Measurements from ENCODE around the gene ACAN. TPM values are rescaled to one million over a fixed set of nuclear protein-coding genes. Genes with fewer than 3 reads are reported as not detected.

ACAN gene
- total RNA-seq, 1 experiment from 2014 or later: not detected

DNA sequence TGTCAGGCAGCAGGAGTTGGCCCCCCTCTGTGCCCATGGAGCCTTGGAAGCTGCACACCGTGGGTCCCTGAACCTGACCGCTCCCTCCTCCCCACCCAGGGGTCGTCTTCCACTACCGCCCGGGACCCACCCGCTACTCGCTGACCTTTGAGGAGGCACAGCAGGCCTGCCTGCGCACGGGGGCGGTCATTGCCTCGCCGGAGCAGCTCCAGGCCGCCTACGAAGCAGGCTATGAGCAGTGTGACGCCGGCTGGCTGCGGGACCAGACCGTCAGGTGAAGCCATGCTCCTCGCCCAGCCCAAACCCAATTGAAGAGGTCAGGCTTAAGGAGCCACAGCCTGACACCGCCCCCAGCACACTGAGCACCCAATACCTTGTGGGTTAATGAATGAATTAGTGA lies 43.9 kb downstream of the ACAN start:
- Histone ChIP-seq H3K4me3 (ENCODE audit: low read depth, low read length, poor library complexity, severe bottlenecking) (no peak overlapping the region), H3K27ac (ENCODE audit: low read depth, low read length, poor library complexity, severe bottlenecking) (no peak overlapping the region), H3K27me3 (replicated peaks; ENCODE audit: insufficient read depth, low read depth, low read length, poor library complexity) (no peaks in the 10 kb centered on the region), H3K4me1 (ENCODE audit: insufficient read depth, low read length, poor library complexity, severe bottlenecking) (no peaks in the 10 kb centered on the region), H3K36me3 (ENCODE audit: insufficient read depth, low read length, poor library complexity, severe bottlenecking) (no peaks in the 10 kb centered on the region), H3K9me3 (ENCODE audit: low read depth, low read length, poor library complexity, severe bottlenecking) (no peaks in the 10 kb centered on the region)
- TF ChIP-seq EZH2 (IDR thresholded peaks at IDR 0.05; ENCODE audit: borderline replicate concordance, low read depth, low read length, poor library complexity, severe bottlenecking): no peak
- TF ChIP-seq, protein P1, sequence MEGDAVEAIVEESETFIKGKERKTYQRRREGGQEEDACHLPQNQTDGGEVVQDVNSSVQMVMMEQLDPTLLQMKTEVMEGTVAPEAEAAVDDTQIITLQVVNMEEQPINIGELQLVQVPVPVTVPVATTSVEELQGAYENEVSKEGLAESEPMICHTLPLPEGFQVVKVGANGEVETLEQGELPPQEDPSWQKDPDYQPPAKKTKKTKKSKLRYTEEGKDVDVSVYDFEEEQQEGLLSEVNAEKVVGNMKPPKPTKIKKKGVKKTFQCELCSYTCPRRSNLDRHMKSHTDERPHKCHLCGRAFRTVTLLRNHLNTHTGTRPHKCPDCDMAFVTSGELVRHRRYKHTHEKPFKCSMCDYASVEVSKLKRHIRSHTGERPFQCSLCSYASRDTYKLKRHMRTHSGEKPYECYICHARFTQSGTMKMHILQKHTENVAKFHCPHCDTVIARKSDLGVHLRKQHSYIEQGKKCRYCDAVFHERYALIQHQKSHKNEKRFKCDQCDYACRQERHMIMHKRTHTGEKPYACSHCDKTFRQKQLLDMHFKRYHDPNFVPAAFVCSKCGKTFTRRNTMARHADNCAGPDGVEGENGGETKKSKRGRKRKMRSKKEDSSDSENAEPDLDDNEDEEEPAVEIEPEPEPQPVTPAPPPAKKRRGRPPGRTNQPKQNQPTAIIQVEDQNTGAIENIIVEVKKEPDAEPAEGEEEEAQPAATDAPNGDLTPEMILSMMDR (conservative IDR thresholded peaks at IDR 0.05; ENCODE audit: low read depth, low read length): no peak
- POLR2A ChIA-PET (ENCODE audit: low non-redundant PET): no interaction called here
- no TSS peak for BruUV-seq (replicated peaks)
- intact Hi-C loops (cut with micrococcal nuclease; ENCODE audit: unreplicated experiment): no loop called here
- CTCF ChIA-PET: no interaction called here
- DNase-seq (ENCODE audit: low spot score): no peak

DNA sequence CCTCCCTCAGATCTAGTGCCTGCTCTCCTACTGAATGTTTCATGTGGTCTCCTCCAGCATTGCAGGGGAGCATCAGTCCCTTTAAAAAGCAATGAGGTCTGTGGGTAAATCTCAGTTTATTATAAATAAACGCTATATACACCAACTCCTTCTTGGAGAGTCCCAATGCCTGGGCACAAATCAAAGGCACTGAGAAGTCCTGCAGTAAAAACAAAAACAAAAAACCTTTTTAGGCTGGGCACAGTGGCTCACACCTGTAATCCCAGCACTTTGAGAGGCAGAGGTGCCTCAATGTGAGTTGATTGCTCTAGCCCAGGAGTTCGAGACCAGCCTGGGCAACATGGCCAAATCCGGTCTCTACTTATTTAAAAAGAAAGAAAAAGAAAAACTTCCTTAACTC lies 45.0 kb downstream of the ACAN start:
- ChIA-PET CTCF (no interaction called here), POLR2A (ENCODE audit: low non-redundant PET) (no interaction called here)
- Histone ChIP-seq H3K27ac (ENCODE audit: low read depth, low read length, poor library complexity, severe bottlenecking) (no peak overlapping the region), H3K27me3 (replicated peaks; ENCODE audit: insufficient read depth, low read depth, low read length, poor library complexity) (no peaks in the 10 kb centered on the region), H3K36me3 (ENCODE audit: insufficient read depth, low read length, poor library complexity, severe bottlenecking) (no peaks in the 10 kb centered on the region), H3K4me3 (ENCODE audit: low read depth, low read length, poor library complexity, severe bottlenecking) (no peak overlapping the region), H3K9me3 (ENCODE audit: low read depth, low read length, poor library complexity, severe bottlenecking) (no peaks in the 10 kb centered on the region), H3K4me1 (ENCODE audit: insufficient read depth, low read length, poor library complexity, severe bottlenecking) (no peaks in the 10 kb centered on the region)
- intact Hi-C loops (cut with micrococcal nuclease; ENCODE audit: unreplicated experiment): no loop called here
- TF ChIP-seq EZH2 (IDR thresholded peaks at IDR 0.05; ENCODE audit: borderline replicate concordance, low read depth, low read length, poor library complexity, severe bottlenecking): no peak
- TF ChIP-seq, protein P1 (conservative IDR thresholded peaks at IDR 0.05; ENCODE audit: low read depth, low read length): no peak
- no TSS peak for BruUV-seq (replicated peaks)
- DNase-seq (ENCODE audit: low spot score): no peak

- Histone ChIP-seq H3K27me3 (replicated peaks; ENCODE audit: insufficient read depth, low read depth, low read length, poor library complexity) (no peaks in the 10 kb centered on the region), H3K4me1 (ENCODE audit: insufficient read depth, low read length, poor library complexity, severe bottlenecking) (no peaks in the 10 kb centered on the region), H3K9me3 (ENCODE audit: low read depth, low read length, poor library complexity, severe bottlenecking) (no peaks in the 10 kb centered on the region), H3K4me3 (ENCODE audit: low read depth, low read length, poor library complexity, severe bottlenecking) (no peak overlapping the region), H3K36me3 (ENCODE audit: insufficient read depth, low read length, poor library complexity, severe bottlenecking) (no peaks in the 10 kb centered on the region), H3K27ac (ENCODE audit: low read depth, low read length, poor library complexity, severe bottlenecking) (no peak overlapping the region)
- TF ChIP-seq, protein P1 (conservative IDR thresholded peaks at IDR 0.05; ENCODE audit: low read depth, low read length): no peak
- no peak for TF ChIP-seq EZH2 (IDR thresholded peaks at IDR 0.05; ENCODE audit: borderline replicate concordance, low read depth, low read length, poor library complexity, severe bottlenecking)
- no TSS peak for BruUV-seq (replicated peaks)
- POLR2A ChIA-PET (ENCODE audit: low non-redundant PET): no interaction called here
- no peak for DNase-seq (ENCODE audit: low spot score)
- CTCF ChIA-PET: no interaction called here
- intact Hi-C loops (cut with micrococcal nuclease; ENCODE audit: unreplicated experiment): no loop called here
Observed at GRCh38 chr15:88849376-88850072, 46.3 kb downstream of the ACAN start.
